ENCODE results near the gene GNAL.

- TF ChIP-seq POLR2A (IDR thresholded peaks at IDR 0.05) (no peak), CTCF (IDR thresholded peaks at IDR 0.05) (no peak)
Observed at GRCh38 chr18:11710578-11710977, 21.5 kb downstream of the GNAL start.

Data from heart left ventricle (tissue), 13 donors.